Endothelial cell (in vitro differentiated cells): ENCODE results near the gene DUSP5. TPM values are rescaled to one million over a fixed set of nuclear protein-coding genes. Genes with fewer than 3 reads are reported as not detected.
A peak's percentile ranks its signal among the peaks of the same experiment; 100 is the strongest.

ENCODE experiments used
- DNase-seq: peaks from one replicate; pipeline ENCODE4 v3.0.0; 2021; ENCODE audit warnings: low spot score
- H3K27ac Mint-ChIP-seq: one replicate; pipeline ENCODE4 v1.8.0; 2021; ENCODE audit warnings: mixed read lengths, inconsistent platforms; ENCODE audit not compliant: unreplicated experiment
- H3K27me3 Mint-ChIP-seq: one replicate; pipeline ENCODE4 v1.8.0; 2021; ENCODE audit warnings: mild to moderate bottlenecking, moderate library complexity, mixed read lengths, inconsistent platforms; ENCODE audit not compliant: unreplicated experiment
- H3K36me3 Mint-ChIP-seq: one replicate; pipeline ENCODE4 v1.8.0; 2021; ENCODE audit warnings: mild to moderate bottlenecking, low read depth, mixed read lengths, inconsistent platforms; ENCODE audit not compliant: unreplicated experiment
- H3K4me1 Mint-ChIP-seq: one replicate; pipeline ENCODE4 v1.8.0; 2021; ENCODE audit warnings: mild to moderate bottlenecking, mixed read lengths, inconsistent platforms; ENCODE audit not compliant: unreplicated experiment
- H3K4me3 Mint-ChIP-seq: one replicate; pipeline ENCODE4 v1.8.0; 2021; ENCODE audit warnings: mild to moderate bottlenecking, mixed read lengths, inconsistent platforms; ENCODE audit not compliant: unreplicated experiment
- H3K9me3 Mint-ChIP-seq: one replicate; pipeline ENCODE4 v1.8.0; 2021; ENCODE audit warnings: mixed read lengths, inconsistent platforms; ENCODE audit not compliant: unreplicated experiment
- CTCF ChIP-seq: fragments of 200-600 bp; sonication (generic); IDR thresholded peaks from one replicate; pipeline ENCODE4 v1.5.0; 2021; ENCODE audit warnings: antibody characterized with exemption; ENCODE audit not compliant: unreplicated experiment
- total RNA-seq: library from RNA; stranded (reverse); fragmentation: NEBNext Ultra II Directional; extraction: Animal tissue kit (Norgen Biotek cat#: 25700); gene quantifications from one replicate; pipeline ENCODE4 v1.2.1, GENCODE V29; 2021; ENCODE audit not compliant: unreplicated experiment

Gene DUSP5
- total RNA-seq, 1 donor from 2014 or later = 46.0 TPM

GRCh38 chr10:110502851-110503301 is 5.2 kb downstream of the DUSP5 start:
- Mint-ChIP-seq H3K4me3 (no peak overlapping the region), H3K9me3 (no peaks in the 10 kb centered on the region), H3K4me1 (peaks cover 85% of the 10 kb centered on the region), H3K36me3 (peaks cover 26% of the 10 kb centered on the region), H3K27me3 (peaks cover 14% of the 10 kb centered on the region), H3K27ac (no peak overlapping the region)
- DNase-seq = no peak
- TF ChIP-seq CTCF = no peak

GRCh38 chr10:110503528-110504110 is 5.9 kb downstream of the DUSP5 start:
- Mint-ChIP-seq H3K4me1 (peaks cover 91% of the 10 kb centered on the region), H3K4me3 (no peak overlapping the region), H3K36me3 (peaks cover 31% of the 10 kb centered on the region), H3K9me3 (no peaks in the 10 kb centered on the region), H3K27ac (peak overlapping the region; percentile 48), H3K27me3 (peaks cover 14% of the 10 kb centered on the region)
- no peak for TF ChIP-seq CTCF
- no peak for DNase-seq

- H3K27me3 Mint-ChIP-seq = peaks cover 11% of the 10 kb centered on the region
- TF ChIP-seq CTCF = no peak
- H3K9me3 Mint-ChIP-seq = no peaks in the 10 kb centered on the region
- H3K4me1 Mint-ChIP-seq = peaks cover 92% of the 10 kb centered on the region
- no peak for DNase-seq
- H3K36me3 Mint-ChIP-seq = peaks cover 30% of the 10 kb centered on the region
- no peak overlapping the region for H3K27ac Mint-ChIP-seq
- no peak overlapping the region for H3K4me3 Mint-ChIP-seq
These were observed 6.5 kb downstream of the DUSP5 start for GRCh38 chr10:110504111-110504735.

GRCh38 chr10:110505130-110505770 is 7.5 kb downstream of the DUSP5 start:
- peaks cover 84% of the 10 kb centered on the region for H3K4me1 Mint-ChIP-seq
- H3K27ac Mint-ChIP-seq = peak overlapping the region; percentile 85
- H3K4me3 Mint-ChIP-seq = peak overlapping the region; percentile 13
- DNase-seq = no peak
- no peak for TF ChIP-seq CTCF
- H3K36me3 Mint-ChIP-seq = peaks cover 33% of the 10 kb centered on the region
- H3K9me3 Mint-ChIP-seq = no peaks in the 10 kb centered on the region
- peaks cover 8% of the 10 kb centered on the region for H3K27me3 Mint-ChIP-seq

GRCh38 chr10:110506448-110506847 is 8.7 kb downstream of the DUSP5 start:
- no peaks in the 10 kb centered on the region for H3K9me3 Mint-ChIP-seq

More at GRCh38 chr10:110506448-110506847, 8.7 kb downstream of the DUSP5 start:
- TF ChIP-seq CTCF = no peak
- Mint-ChIP-seq H3K4me3 (no peak overlapping the region), H3K27ac (peak overlapping the region; percentile 85), H3K36me3 (peaks cover 45% of the 10 kb centered on the region), H3K4me1 (peaks cover 72% of the 10 kb centered on the region), H3K27me3 (peaks cover 7% of the 10 kb centered on the region)
- DNase-seq = no peak
